RPMI8226 (cell line): ENCODE results near the gene MAN1B1.
"Not testable (repeated sequence)": the region's sequence is repeated elsewhere in the genome, so short reads cannot be mapped to it uniquely, and the experiment has no call there.

Source experiments
- DNase-seq: peaks from one replicate; pipeline ENCODE4 v3.0.0-alpha.2; 2015

Gene MAN1B1

DNA sequence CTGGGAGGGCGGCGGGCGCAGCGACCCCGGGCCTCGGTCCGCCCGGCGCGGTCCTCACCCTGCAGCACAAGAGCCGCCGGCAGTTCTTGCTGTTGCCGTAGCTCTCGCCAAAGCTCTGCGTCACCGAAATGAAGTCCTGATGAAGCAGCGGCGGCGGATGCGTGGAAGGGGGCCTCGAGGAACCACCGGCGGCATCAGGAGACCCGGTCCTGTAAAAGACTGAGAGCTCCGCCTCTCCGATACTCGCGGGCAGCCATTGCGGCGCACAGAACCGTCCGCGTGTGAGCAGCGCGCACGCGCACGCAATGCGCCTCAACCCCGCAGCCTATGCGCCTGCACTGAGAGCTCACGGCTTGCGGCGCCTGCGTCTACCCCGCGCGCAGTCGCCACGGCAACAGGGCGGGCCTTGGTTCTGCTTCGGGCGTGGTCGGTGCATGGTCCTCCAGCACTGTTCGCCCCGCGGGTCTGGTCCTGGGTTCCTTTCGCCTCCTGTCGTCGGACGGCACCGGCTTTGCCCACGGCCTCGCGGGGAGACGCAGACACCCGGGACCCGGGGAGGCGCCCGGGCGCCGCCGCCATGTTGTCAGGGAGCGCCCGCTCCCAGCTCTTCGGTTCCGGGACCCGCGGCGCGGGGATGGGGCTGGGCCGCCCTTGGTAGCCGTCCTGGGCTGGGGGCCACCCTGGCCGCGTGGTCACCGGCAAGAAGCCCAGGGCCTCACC lies 42.8 kb downstream of the MAN1B1 start:
- peak; percentile 98 for DNase-seq

DNA sequence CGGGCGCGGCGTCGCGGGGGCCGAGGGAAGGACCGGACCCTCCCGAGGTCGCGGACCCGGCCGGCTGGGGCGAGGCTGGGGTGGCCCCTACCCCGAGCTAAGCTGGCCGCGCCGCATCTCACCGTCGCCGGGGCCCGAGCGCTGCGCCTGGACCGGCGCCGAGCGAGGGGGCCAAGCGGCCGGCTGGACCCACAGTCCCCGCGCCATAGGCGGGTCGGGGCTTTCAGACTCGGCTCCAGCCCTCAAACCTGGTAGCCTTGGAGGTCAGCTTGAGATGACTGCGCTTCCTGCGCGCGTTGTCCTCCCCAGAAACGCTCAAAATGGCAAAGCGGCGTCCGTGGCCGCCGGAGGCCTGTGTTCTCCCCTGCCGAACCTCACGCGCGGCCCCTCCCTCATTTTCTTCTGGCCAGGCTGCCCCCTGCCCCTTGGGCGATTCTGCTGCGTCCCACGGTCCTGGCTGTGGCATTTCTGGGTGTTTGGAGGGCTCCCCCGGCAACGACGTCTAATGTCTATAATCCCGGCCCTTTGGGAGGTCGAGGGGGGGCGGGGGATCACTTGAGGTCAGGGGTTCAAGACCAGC lies 43.5 kb downstream of the MAN1B1 start:
- DNase-seq = peak; percentile 62

DNA sequence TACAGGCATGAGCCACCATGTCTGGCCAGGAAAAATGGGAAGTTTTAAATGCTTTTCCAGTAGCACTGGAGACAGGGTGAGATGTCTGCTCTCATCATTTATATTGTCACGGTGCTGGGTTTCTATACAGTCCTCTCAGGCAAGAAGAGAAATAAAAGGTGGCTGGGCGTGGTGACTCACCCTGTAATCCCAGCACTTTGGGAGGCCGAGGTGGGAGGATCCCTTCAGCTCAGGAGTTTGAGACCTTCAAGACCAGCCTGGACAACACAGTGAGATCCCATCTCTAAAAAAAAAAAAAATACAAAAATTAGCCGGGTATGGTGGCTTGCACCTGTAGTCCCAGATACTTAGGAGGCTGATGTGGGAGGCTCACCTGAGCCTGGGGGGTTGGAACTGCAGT lies 47.4 kb downstream of the MAN1B1 start:
- no peak for DNase-seq

DNA sequence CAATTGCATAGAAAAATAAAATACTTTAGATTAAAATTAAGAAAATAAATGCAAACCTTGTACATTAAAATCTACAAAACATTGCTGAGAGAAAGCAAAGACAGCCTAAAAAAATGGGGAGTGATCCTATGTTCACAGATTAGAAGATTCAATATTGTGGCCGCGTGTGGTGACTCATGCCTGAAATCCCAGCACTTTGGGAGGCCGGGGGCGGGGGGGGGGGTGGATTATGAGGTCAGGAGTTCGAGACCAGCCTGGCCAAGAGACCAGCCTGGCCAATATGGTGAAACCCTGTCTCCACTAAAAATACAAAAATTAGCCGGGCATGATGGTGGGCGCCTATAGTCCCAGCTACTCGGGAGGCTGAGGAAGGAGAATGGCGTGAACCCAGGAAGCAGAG lies 48.4 kb downstream of the MAN1B1 start:
- not testable (repeated sequence) for DNase-seq

- DNase-seq = peak; percentile 72
Measured at GRCh38 chr9:137136261-137136880, 49.6 kb downstream of the MAN1B1 start.

GRCh38 chr9:137136881-137137607 lies 50.3 kb downstream of the MAN1B1 start:
- DNase-seq = peak; percentile 27

DNA sequence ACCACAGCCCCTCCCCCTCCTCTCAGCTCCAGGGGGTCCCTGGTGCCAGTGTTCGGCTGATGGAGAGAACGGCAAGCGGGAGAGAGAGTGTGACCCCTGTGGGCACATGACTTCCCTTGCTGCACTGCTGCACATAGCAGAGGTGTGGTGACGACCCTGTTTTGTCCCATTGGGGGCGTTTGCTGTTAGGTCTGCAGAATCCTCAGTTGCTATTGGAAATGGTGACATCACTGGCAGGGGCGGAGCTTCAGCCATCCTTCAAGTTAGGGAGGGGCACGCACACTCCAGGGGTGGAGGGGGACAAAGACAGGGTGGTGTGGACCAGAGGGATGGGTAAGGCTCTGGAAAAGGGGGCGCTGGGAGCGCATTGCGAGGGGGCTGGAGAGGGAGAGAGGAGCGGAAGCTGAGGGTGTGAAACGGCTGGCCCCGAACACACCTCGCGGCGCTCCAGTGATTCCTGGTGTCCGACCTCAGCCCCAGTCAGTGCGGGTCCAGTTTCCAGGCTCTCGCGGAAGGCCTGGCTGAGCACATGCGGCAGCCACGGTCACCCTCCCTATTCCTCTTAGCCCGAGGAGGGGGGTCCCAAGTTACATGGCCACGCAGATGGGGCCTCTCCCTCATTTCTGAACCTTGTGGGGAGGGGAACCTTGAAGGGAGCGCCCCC lies 51.4 kb downstream of the MAN1B1 start:
- no peak for DNase-seq

GRCh38 chr9:137138722-137139467 lies 52.1 kb downstream of the MAN1B1 start, which contains the start of gene GRIN1:
Gene GRIN1 (plus strand): TSS chr9:137139154. CDS start chr9:137139487, 333 bp downstream.
- DNase-seq = no peak

- no peak for DNase-seq
Measured at GRCh38 chr9:137139468-137140150, 52.8 kb downstream of the MAN1B1 start.

GRCh38 chr9:137140151-137141012 lies 53.6 kb downstream of the MAN1B1 start:
- no peak for DNase-seq

DNA sequence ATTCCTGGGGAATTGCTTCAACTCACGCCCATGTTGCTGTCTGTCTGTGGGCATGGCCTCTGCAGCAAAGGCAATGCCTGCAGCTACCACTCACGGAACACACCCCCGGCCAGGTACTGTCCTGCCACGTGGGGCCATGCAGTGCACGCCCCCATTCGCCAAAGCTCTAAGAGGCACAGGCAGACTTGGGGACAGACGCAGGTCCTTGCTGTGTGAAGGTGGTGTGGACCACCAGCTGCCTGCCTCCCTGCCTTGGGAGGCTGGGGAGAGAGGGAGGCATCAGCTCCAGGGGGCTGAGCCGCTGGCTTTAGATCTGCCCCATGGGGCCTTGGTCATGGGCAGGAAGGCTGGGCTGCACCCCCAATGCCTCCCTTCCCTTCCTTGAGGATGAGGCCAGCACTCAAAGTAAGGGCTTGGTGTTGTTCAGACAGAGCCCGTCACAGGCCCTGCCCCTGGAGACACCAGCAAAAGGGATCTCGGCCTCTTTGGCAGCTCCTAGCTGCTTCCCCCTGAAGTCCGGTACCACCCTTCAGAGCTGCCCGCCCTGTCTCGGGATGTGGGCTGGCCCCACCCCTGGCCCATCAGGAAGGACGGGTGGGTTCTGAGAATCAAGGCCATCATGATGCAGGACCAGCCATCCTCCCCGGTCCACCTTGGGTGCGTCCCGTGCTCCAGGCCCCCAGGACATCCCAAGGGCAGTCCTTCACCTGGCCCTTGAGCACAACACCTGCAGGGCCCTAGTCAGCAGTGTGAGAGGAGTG lies 54.4 kb downstream of the MAN1B1 start:
- no peak for DNase-seq

GRCh38 chr9:137141976-137142936 lies 55.5 kb downstream of the MAN1B1 start:
- no peak for DNase-seq

- DNase-seq = no peak
Measured at GRCh38 chr9:137143459-137143858, 56.7 kb downstream of the MAN1B1 start.

DNA sequence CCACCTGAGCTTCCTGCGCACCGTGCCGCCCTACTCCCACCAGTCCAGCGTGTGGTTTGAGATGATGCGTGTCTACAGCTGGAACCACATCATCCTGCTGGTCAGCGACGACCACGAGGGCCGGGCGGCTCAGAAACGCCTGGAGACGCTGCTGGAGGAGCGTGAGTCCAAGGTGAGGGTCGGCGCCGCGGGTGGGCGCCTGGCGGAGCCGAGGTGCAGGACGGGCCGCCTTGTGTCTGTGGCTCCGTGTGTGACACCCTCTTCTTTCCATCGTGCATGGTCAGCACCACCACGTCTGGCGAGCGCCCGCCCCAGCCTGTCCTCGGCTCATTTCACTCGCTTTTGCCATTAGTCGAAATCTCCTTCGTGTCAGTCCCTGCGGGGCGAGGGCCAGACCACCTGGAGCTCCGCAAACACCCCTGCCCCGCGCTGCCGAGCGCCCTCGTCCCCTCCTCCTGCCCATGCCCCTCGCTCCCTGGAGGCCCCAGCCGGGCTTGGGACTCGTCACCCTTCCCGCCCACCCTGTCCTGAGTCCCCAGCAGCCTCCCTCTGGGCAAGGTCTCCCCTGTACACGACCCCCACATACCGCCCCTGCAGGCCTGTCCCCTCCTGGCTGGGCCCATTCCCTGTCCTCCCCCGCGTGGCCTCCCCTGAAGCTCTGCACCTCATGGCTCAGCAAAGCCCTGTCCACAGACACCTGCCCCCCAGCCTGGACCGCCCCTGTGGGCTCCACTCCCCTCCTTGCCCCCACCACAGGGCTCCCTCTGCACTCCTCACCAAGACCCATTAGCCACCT lies 59.1 kb downstream of the MAN1B1 start:
- DNase-seq = peak; percentile 40

DNA sequence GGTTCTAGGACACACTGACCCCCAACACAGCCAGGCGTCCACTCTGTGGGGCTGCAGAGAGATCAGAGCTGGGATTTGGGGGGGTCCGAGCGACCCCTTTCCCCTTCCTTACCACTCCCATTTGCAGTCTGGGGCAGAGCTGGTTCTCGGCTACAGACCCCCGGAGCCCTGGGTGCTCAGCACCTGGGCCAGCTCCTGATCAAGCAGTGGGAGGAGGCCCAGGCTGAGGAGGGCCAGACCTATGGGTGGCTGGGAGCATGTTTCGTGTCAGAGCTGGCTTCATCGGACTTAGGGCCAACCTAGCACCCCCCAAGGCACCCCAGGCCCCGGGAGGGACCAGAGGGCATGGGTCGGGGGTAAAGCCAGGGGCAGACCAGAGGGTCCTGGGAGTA lies 59.7 kb downstream of the MAN1B1 start:
- DNase-seq = no peak

DNA sequence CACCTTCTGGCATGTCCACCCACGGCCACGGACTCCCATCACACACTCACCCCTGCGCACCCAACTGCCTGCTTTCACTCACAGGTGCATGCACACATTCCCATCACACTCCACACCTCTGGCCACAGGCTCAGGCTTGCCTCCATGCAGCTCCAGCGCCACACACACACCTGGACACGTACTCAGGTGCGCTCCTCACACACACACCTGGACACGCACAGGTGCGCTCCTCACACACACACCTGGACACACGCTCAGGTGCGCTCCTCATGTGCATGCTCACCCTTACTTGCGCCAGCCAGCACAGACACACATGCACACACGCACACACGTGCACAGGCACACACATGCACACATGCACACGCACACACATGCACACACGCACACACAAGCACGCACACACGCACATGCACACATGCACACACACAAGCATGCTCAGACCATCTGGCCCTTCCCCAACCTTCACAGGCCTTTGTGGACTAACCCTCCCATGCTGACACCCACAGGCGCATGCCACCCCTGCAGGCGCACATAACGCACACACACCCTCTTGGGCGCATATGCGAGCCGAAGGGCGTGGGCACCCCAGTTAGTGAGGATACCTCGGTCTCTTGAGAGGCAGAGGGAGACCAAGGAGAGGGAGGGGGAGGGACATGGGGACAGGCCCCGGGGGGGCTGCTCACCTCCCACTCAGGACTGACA lies 60.5 kb downstream of the MAN1B1 start:
- DNase-seq = no peak

DNA sequence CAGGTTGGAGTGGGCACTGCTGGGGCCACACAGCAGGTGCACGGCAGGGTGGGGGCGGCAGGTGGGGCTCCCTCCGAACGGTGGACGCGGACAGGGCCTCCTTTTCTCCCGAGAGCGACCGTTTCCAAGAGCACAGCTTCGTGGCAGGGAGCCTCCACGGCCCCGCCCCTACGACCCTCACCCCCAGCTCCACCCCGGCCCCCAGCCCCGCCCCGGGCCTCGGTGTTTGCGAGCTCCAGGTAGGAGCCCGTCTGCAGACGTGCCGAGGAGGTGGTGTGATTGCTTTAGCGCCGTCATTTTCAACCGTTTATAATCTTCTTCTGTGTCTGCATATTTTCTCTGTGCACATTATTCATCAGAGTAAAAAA lies 61.0 kb downstream of the MAN1B1 start:
- DNase-seq = no peak
